Midbrain (tissue), 1 donor: ENCODE results near the gene FAM3B.
"Not testable (repeated sequence)": the region's sequence is repeated elsewhere in the genome, so short reads cannot be mapped to it uniquely, and the experiment has no call there.

Source experiments
- DNase-seq: peaks from one replicate; lab custom pipeline; 2025; lab: John Stamatoyannopoulos, UW

FAM3B gene

DNA sequence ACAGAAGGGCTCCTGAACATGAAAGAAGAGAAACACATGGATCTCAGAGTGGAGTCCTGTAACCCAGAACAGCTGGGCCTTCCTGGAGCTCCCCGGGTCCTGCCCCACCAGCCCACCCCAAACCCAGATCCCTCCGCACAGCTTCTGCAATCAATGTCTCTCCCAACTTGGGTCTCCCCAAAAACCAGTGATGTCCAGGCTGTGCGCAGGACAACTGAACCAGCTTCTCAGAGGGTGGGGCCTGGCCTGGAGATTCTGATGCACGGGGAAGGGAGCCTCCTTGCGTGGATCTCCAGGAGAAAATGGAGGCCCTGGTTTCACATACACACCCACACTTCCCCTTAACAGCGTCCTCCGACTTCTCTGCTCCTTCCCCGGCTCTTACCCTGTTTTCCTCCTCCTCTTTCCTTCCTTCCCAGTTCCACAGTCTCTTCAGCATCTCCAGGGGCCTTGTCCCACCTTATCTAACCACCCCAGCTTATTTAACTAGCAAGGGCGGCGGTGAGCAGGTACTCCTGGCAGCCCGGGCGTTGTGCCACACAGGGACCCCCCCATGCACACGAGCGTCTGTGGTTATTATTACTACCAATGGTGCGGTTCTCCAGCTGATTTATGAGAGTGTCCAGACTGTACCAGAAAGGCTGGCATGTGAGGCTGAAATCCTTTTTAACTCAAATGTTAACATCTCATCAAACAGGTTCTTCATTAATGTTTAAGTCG lies 34.0 kb downstream of the FAM3B start:
- no peak for DNase-seq

GRCh38 chr21:41357546-41357945 lies 40.9 kb downstream of the FAM3B start:
- DNase-seq: no peak

DNA sequence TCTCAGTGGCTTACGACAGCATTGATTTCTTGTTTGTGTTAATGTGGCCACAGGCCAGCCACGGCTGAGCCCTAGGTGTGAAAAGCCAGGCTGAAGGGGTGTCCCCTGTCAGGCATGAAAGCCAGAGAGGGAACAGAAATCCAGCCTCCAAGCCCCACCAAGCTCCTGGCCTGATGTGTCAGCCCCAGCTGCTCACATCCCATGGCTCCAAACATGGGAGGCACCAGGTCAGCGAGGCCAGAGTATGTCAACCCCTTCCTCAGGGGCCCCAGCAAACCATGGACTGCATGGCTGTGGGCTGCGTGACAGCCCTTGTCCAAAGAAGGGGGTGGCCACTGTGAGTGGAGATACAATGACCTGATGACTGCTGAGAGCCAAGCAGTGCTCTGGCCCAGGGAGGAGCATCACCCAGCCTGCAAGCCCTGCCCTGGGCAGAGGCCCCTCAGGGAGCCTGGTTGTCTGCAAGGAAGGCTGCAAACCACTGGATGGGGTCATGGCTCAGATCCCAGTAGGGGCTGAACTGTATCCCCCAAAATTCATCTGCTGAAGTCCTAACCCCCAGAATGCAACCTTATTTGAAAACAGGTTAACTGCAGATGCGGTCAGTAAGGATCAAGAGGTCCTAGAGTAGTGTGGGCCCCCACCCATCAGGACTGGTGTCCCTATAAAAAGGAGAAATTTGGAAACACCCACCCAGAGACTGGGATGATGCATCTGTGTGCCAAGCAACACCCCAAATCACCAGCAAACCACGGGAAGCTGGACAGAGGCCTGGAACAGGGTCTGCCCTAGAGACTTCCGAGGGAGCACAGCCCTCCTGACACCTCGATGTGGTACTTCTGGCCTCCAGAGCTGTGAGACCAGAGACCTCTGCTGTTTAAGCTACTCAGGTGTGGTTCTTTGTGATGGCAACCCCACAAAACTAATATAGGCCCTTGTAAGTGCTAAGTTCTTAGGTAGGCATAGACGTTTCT lies 41.9 kb downstream of the FAM3B start:
- no peak for DNase-seq

GRCh38 chr21:41359286-41359685 lies 42.7 kb downstream of the FAM3B start:
- no peak for DNase-seq

DNA sequence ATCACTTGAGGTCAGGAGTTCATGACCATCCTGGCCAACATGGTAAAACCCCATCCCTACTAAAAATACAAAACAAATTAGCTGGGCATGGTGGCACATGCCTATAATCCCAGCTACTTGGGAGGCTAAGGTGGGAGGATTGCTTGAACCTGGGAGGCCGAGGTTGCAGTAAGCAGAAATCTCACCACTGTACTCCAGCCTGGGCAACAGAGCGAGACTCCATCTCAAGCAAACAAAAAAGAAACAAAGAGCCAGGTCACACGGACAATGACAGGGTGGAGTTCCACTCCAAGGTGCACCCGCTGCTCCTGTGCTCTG lies 43.1 kb downstream of the FAM3B start:
- not testable (repeated sequence) for DNase-seq

GRCh38 chr21:41360072-41360821 lies 43.6 kb downstream of the FAM3B start:
- no peak for DNase-seq

DNA sequence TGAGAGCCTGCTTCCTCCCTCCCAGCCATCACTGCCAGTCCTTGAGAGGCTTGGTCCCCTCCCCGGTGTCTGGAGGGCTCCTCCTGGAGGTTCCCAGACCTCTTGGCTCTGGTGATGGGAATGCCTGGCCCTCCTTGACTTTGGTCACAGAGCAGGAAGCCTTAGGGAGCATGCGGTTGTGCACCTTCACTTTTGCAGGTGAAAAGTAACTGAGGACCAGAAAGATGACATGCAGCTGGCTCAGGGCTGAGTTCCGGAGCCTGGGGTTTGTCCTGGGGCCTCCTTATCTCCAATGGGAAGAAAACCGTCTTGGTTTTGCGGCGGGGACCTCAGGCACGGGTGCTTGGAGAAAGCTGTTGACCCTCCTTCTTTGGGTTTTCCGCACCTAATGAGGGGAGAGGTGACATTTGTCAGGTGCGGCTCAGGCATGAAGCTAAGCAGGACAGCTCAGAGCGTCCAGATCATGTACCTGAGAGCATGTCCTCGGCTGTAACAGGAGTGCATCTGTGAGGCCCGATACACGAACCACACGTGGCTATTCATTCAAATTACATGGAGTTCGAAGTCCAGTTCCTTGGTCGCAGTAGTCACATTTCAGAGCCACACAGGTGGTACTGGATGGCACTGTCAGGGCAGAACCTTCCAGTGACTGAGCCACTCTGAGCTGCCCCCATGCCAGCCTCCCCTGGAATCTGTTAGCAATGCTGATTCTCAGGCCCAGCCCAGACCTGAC lies 44.6 kb downstream of the FAM3B start:
- DNase-seq: no peak

DNA sequence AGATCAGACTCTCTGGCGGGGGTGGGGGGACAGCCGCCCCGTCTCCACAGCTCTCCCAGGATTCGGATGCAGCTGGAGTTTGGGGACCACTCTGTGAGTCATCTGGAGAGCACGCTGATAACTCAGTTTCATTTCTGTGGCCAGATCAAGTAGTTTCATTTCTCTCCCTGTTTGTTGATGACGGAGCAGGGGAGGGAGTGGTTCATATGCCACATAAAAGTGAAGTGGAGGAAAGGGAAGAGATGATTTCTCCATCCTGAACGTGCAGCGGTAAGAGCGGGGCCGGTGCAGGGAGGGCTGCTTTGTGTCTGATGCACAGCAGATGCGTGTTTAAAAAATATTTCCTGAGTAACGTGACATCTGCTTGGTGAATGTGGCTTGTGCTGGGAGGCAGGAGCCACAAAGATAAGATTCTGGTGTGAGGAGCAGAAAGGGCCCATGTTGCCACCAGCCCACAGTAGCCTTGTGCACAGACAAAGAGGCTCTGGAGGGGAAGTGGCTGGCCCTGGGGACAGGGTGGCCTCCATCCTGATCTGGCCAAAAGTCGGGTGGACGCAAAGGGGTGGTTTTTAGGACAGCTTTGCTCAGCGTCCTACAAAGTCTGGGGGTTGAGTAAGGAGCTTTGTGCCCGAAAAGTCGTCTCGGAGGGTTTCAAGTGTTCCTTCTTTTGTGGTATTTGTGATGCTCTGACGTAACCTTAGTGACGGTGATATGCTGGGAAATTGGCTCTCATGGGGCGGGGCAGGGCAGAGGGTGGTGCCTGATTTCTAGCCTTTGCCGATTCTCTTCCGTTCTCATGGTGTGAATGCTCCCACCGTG lies 45.4 kb downstream of the FAM3B start, which contains the start of gene MX2:
MX2 (plus strand) TSS at position 242 of the 819 bp plus-strand sequence. CDS start 14,880 bp downstream, outside the sequence.
- no peak for DNase-seq

DNA sequence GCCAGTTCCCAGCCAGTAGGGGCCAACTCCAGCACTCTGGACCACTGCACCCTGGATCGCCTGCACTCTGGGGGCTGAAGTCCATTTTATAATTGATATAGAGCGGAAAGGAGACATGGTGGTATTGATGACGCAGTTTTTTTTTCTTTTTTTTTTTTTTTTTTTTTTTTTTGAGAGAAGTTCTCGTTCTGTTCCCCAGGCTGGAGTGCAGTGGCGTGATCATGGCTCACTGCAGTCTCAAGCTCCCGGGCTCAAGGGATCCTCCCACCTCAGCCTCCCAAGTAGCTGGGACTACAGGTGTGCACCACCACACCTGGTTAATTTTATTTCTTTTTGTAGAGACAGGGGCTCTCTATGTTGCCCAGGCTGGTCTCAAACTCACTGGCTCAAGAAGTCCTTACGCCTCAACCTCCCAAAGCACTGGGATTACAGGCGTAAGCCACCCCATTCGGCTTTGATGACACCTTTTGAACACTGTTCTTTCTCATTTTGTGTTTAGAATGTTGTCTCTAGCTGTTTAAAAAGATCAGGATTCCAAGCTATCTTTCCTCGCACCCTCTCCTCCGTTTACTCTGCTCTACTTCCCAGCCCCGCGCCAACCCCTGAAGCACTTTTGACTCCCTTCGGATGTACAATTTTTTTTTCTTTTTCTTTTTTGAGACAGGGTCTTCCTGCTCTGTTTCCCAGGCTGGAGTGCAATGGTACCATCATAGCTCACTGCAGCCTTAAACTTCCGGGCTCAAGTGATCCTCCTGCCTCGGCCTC lies 46.2 kb downstream of the FAM3B start:
- DNase-seq: no peak

DNA sequence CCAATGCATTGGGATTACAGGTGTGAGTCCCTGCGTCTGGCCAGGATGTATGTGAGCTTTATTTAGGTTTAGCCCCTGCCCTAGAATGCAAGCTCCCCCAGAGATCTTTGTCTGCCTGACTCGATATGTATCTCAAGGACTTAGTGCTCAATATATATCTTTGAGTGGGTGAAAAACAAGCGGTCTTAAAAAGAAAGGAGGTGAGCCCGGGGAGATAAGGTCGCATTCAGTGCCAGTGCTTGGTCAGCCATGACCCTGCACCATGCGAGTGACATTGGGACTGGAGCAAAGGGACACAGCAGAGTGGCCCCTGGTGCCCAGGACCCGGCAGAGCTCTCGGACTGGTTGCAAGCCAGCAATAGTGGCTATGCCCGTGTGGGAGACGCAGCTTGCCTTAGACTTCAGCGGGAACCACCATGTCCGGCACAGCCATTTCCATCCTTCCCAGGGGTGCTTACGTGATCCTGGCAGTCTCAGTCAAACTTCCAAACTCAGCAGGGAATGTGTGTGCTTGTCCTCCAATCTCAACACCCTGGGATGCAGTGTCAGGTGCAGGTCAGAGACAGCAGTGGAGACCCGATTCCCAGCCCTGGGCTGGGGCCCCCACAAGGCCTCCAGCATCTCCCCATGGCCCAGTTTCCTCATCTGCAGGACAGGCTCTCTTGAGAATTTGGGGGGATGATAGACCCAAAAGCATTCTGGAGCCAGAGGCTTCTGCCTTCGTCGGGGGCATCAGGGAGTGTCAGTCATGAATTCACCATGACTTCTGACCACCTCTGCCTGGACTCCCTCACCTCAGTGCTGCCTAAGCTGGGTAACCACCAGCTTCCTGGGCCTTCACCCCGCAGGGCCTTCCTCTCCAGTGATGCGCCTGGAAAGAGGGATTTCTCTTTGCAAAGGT lies 47.0 kb downstream of the FAM3B start:
- no peak for DNase-seq

- DNase-seq: no peak
These were observed 47.7 kb downstream of the FAM3B start for GRCh38 chr21:41364308-41364707.

DNA sequence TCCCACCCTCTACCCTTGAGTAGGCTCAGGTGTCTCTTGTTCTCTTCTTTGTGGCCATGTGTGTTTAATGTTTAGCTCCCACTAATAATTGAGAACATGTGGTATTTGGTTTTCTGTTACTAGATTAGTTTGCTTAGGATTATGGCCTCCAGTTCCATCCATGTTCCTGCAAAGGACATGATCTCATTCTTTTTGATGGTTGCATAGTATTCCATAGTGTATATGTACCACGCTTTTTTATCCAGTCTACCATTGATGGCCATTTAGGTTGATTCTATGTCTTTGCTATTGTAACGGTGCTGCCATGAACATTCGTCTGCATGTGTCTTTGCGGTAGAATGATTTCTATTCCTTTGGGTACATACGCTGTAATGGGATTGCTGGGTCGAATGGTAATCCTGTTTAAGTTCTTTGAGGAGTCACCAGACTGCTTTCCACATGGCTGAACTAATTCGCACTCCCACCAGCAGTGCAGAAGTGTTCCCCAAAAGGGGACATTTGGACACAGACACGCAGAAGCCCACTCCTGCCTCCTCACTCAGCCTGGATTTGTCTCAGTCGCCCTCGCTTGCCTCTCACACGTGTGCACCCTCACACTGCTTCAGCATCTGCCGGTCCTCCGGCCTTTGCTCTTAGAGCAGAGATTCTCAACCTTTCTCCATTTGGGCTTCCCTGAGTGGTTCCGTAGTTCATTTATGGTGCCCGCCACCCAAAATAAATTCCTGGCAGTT lies 48.9 kb downstream of the FAM3B start:
- DNase-seq: no peak

DNA sequence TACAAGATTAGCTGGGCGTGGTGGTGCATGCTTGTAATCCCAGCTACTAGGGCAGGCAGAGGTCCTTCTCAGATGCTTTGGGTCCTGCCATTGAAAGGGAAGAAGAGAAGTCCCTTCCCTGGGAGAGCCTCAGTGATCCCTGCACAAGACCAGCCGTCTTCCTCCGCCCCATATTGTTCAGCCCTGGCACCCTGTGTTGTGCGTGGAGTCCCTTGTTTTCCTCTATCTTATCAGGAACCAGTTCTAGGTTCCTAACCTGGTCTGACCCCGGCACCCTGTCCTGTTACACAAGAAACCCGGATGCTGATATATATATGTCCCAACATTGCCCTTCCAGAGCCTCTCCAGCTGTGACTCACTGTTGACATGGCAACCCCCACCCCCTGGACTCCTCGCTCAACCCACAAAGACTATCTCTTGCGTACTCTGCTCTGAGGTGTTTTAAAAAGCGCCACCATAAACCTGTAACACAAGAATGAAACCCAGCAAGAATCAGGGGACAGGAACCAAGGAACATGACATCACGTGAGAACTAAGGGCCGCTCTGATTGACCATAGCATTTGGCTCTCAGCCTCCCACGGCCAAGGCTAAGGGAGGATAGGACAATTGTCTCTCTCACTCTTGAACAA lies 50.0 kb downstream of the FAM3B start:
- no peak for DNase-seq

DNA sequence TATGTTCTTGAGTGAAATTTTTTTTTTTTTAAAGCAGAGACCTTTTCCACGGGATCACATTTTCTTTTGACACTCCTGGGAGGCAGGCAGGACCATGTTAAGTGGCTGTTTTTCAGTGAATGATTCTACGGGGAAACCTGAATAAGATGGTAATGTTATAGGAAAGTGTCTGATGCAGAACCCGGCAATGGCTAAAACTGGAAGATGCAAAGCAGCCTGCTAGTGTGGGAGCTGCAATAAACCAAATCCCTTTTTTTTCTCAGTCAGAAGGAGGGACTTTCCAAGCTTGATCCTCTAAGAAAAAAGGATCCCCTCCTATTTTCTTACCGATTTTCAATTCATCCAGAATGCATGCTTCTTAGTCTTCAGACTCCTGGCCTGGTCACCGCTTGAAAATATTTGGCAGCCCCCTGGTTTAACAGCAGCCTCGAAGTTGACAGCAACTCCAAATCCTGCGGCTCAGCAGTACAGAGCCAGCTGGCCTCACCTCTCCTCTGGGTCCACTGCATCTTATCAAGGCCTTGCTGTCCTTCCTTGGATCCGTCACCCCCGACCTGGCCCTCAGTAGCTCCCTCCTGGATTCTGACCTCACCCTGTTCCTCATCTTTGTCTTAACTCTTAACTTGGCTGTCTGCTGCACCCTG lies 50.8 kb downstream of the FAM3B start:
- no peak for DNase-seq

GRCh38 chr21:41367945-41368734 lies 51.5 kb downstream of the FAM3B start:
- no peak for DNase-seq

- no peak for DNase-seq
These were observed 52.1 kb downstream of the FAM3B start for GRCh38 chr21:41368735-41369104.
